Subcutaneous adipose tissue (tissue), 4 donors: ENCODE results near the gene ZIC3. TPM values are rescaled to one million over a fixed set of nuclear protein-coding genes. Genes with fewer than 3 reads are reported as not detected.

Source experiments
- CTCF ChIP-seq: fragments of 450-650 bp; IDR thresholded peaks from one replicate; pipeline ENCODE4 v1.5.1; 2016; ENCODE audit warnings: low read depth, mild to moderate bottlenecking, control low read depth, antibody characterized with exemption, moderate library complexity
- total RNA-seq, 4 donors: library from RNA; depleted of rRNA; stranded (reverse); fragments of >200 nt; gene quantifications; one replicate each; pipeline ENCODE4 v1.1.0, GENCODE V29; 2016

The ZIC3 gene
- not detected for total RNA-seq

DNA sequence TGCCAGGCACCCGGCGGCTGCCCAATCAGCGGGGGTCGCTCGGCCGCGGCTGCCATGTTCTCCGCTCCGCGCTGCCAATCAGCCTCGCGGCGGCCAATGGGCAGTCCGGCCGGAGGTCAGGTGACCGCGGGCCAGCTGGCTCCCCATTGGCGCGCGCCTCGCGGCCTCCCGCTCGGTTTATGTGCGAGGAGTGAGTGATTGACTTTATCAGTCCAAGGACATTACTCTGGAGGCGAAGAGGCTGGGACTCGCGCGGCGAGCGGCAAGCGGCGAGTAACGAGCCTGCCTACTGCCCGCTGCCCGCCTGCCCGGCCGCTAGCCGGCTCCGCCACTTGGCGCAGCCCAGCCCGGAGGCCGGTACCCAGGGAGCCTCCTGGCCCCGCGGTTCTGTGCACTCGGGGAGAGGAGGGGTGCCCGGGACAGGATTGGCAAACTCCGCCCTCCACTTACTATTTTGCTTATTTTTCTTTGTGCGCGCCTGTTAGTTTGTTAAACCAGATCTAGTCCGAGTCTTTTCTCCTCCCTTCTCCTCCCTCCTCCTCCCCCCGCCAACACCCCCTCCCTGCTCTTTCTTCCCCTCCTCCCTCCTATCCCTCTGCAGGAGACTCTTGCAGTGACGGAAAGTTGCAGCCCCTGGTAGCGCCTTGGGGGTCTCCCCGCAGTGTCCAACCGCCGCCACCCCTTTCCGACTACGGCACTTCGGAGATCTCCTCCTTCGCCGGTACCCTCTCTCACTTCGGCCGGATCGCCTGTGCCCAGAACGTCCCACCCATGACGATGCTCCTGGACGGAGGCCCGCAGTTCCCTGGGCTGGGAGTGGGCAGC, at the start of gene ZIC3:
TSS of gene ZIC3 (plus strand) at position 207 of the 825 bp plus-strand sequence. CDS start at position 772, 565 bp downstream.
- no peak for TF ChIP-seq CTCF

DNA sequence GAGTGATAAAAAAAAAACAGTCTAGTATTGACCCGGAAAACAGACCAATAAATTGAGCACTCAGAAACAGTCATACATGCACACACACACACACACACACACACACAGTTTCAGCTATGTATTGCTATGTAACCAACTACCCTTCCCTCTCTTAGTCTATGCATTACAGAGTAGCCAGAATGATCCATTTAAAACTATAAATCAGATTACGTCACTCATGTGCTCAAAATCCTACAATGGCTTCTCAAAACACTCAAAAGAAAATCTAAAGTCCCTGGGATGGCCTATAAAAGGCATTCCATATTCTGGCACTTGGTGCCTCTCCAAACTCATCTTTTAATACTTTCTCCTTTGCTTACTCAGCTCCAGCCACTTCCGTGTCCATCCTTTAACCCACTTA, 46.5 kb upstream of the ZIC3 start:
- TF ChIP-seq CTCF = no peak

DNA sequence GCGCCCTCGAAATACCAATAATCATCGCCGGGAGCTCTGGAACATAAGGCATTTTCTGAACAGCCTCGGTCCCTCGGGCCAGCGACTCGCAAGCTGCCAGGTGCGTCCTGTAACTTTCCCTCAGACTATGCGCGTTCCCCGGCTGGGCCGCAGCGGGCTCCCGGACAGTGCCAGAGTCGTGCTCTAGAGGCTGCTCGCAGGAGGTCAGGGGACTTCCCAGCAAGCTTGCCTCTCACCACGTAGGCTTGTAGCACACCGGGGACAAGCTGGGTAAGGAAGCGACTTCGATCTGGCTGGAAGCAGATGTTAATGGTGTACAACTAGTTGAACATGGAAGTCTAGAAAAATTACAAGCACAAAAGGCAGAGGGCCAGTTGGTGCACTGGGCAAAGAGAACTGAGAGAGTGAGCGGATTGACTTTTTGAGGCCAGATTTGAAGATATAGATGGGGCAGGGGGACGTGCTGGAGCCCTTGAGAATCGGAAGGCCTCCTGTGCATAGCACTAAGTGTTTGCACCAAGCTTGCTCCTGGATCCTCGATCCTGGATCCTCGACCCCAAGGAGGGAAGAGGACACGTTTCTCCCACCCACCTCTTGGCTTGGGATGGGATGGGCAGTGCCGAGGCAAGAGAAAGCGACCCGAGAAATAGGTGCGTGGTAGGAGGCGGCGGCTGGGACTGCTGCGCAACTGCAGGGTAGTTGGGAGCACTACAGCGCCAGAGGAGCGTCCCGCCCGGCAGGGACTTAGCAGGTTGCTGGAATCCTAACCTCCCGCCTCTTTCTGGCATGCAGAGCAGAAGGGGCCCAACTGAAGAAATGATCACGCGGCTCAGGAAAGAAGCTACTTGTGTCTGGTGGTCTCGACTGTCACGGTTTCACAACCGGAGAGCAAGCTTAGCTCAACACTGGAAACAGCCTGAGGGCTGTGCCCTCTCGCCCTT, 19.9 kb upstream of the ZIC3 start:
- TF ChIP-seq CTCF = no peak

GRCh38 chrX:137547291-137547690, 18.6 kb upstream of the ZIC3 start:
- no peak for TF ChIP-seq CTCF

DNA sequence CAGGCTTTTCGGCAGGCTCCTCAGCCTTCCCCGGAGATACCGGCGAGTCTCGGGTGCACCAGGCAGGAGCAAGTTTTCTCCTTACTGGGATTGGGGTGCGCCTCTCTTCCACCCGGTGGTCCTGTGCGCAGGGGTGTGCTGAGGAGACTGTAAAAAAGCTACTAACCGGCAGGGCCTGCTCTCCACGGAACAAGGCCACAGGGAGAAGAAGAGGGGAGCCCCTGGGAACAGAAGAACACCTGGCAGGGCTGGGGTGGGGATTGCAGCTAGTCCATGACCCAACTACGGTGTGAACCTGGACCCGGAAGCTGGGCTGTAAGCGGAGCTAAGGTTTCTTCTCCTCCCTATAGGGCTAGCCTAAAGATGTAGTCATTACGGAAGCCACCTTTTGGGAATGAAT, 17.7 kb upstream of the ZIC3 start:
- TF ChIP-seq CTCF = no peak

DNA sequence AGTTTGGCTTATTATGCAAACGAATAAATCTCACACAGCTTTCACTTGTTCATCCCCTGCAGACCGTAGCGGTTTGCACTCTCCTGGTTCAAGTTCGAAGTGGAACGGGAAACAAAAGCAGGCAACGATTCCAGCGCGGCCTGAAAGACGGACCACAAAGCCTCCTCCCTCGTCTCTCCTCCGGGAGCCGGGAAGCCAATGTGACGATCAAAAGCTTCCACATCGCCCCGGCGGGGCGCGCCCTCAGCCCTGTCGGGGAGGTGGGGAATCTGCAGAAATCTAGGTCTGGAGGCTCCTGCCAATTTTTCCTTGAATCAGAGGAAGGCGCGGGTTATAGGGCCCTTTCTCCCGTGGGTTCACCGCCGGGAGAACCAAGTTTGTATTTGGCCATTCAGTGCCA, 16.9 kb upstream of the ZIC3 start:
- no peak for TF ChIP-seq CTCF
